SU-DHL-6 (cell line): ENCODE results near the gene GOLGA6L24.
"Not testable (repeated sequence)": the region's sequence is repeated elsewhere in the genome, so short reads cannot be mapped to it uniquely, and the experiment has no call there.

ENCODE experiments used
- CTCF ChIP-seq: fragments of 200-600 bp; sonication (generic); IDR thresholded peaks from one replicate; pipeline ENCODE4 v1.5.1; 2017; ENCODE audit warnings: antibody characterized with exemption, mild to moderate bottlenecking, low read length, moderate library complexity; ENCODE audit not compliant: insufficient read depth, poor library complexity, severe bottlenecking
- EZH2phosphoT487 ChIP-seq: fragments of 200-600 bp; sonication (generic), shearing (Covaris generic); conservative IDR thresholded peaks from 2 replicates; pipeline ENCODE4 v1.6.1; 2018; ENCODE audit warnings: mild to moderate bottlenecking, antibody characterized with exemption, low read length, moderate library complexity, mixed read lengths

GRCh38 chr15:28321358-28322078 lies 36.4 kb downstream of the GOLGA6L24 start:
- TF ChIP-seq CTCF, EZH2phosphoT487: not testable (repeated sequence)
